Measurements from ENCODE around the gene BANF1.

- TF ChIP-seq POLR2A (IDR thresholded peaks at IDR 0.05), result no peak
- TF ChIP-seq, protein P1, sequence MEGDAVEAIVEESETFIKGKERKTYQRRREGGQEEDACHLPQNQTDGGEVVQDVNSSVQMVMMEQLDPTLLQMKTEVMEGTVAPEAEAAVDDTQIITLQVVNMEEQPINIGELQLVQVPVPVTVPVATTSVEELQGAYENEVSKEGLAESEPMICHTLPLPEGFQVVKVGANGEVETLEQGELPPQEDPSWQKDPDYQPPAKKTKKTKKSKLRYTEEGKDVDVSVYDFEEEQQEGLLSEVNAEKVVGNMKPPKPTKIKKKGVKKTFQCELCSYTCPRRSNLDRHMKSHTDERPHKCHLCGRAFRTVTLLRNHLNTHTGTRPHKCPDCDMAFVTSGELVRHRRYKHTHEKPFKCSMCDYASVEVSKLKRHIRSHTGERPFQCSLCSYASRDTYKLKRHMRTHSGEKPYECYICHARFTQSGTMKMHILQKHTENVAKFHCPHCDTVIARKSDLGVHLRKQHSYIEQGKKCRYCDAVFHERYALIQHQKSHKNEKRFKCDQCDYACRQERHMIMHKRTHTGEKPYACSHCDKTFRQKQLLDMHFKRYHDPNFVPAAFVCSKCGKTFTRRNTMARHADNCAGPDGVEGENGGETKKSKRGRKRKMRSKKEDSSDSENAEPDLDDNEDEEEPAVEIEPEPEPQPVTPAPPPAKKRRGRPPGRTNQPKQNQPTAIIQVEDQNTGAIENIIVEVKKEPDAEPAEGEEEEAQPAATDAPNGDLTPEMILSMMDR (IDR thresholded peaks at IDR 0.05), result no peak
Measured at GRCh38 chr11:66046901-66047300, 44.6 kb downstream of the BANF1 start.

Measured in uterus (tissue), 2 donors.